Chondrocyte (in vitro differentiated cells): ENCODE results near the gene TPM4. TPM values are rescaled to one million over a fixed set of nuclear protein-coding genes. Genes with fewer than 3 reads are reported as not detected.

Experiments used
- DNase-seq: peaks from one replicate; pipeline ENCODE4 v3.0.0; 2021; ENCODE audit warnings: mixed read lengths, low spot score
- H3K27ac Mint-ChIP-seq: one replicate; pipeline ENCODE4 v1.8.0; 2021; ENCODE audit warnings: mild to moderate bottlenecking, moderate library complexity, mixed read lengths; ENCODE audit not compliant: unreplicated experiment
- H3K27me3 Mint-ChIP-seq: 2 replicates; pipeline ENCODE4 v1.8.0; 2021; ENCODE audit warnings: low read depth, mixed read lengths
- H3K36me3 Mint-ChIP-seq: 2 replicates; pipeline ENCODE4 v1.8.0; 2021; ENCODE audit warnings: low read depth, mixed read lengths
- H3K4me1 Mint-ChIP-seq: 2 replicates; pipeline ENCODE4 v1.8.0; 2021; ENCODE audit warnings: low read depth, mild to moderate bottlenecking, mixed read lengths
- H3K4me3 Mint-ChIP-seq: one replicate; pipeline ENCODE4 v1.8.0; 2021; ENCODE audit warnings: mild to moderate bottlenecking, moderate library complexity, mixed read lengths; ENCODE audit not compliant: unreplicated experiment
- H3K9me3 Mint-ChIP-seq: 2 replicates; pipeline ENCODE4 v1.8.0; 2021; ENCODE audit warnings: low read depth, mixed read lengths
- CTCF ChIP-seq: fragments of 200-600 bp; sonication (generic); IDR thresholded peaks from 2 replicates; pipeline ENCODE4 v1.5.0; 2021; ENCODE audit warnings: antibody characterized with exemption, mild to moderate bottlenecking, moderate library complexity
- total RNA-seq: library from RNA; stranded (reverse); gene quantifications from 3 replicates; pipeline ENCODE4 v1.2.1, GENCODE V29; 2021

Gene TPM4
- total RNA-seq, 1 donor from 2014 or later, result 1,175 TPM

- Mint-ChIP-seq H3K36me3 (no peaks in the 10 kb centered on the region), H3K27me3 (no peaks in the 10 kb centered on the region), H3K4me1 (peaks cover 25% of the 10 kb centered on the region), H3K27ac (no peak overlapping the region), H3K9me3 (no peaks in the 10 kb centered on the region), H3K4me3 (no peak overlapping the region)
- DNase-seq, result peak; percentile 69
- TF ChIP-seq CTCF, result no peak
Measured at GRCh38 chr19:16038196-16038695, 38.0 kb upstream of the TPM4 start.

- Mint-ChIP-seq H3K36me3 (no peaks in the 10 kb centered on the region), H3K9me3 (no peaks in the 10 kb centered on the region), H3K27ac (no peak overlapping the region), H3K4me1 (peaks cover 25% of the 10 kb centered on the region), H3K4me3 (no peak overlapping the region), H3K27me3 (no peaks in the 10 kb centered on the region)
- DNase-seq, result peak; percentile 75
- no peak for TF ChIP-seq CTCF
Measured at GRCh38 chr19:16039081-16039480, 37.2 kb upstream of the TPM4 start.

GRCh38 chr19:16039545-16039944, 36.8 kb upstream of the TPM4 start:
- Mint-ChIP-seq H3K36me3 (no peaks in the 10 kb centered on the region), H3K4me1 (peaks cover 25% of the 10 kb centered on the region), H3K27me3 (no peaks in the 10 kb centered on the region), H3K4me3 (no peak overlapping the region), H3K27ac (no peak overlapping the region), H3K9me3 (no peaks in the 10 kb centered on the region)
- TF ChIP-seq CTCF, result no peak
- DNase-seq, result peak; percentile 55

- Mint-ChIP-seq H3K9me3 (peaks cover 3% of the 10 kb centered on the region), H3K4me3 (no peak overlapping the region)
Measured at GRCh38 chr19:16040642-16041041, 35.7 kb upstream of the TPM4 start.

GRCh38 chr19:16041299-16041990, 34.9 kb upstream of the TPM4 start:
- no peaks in the 10 kb centered on the region for H3K36me3 Mint-ChIP-seq
- peaks cover 3% of the 10 kb centered on the region for H3K9me3 Mint-ChIP-seq
- H3K27ac Mint-ChIP-seq, result peak overlapping the region; percentile 74
- peak; percentile 93 for DNase-seq
- TF ChIP-seq CTCF, result peak; percentile 98
- peaks cover 25% of the 10 kb centered on the region for H3K4me1 Mint-ChIP-seq
- peak overlapping the region; percentile 52 for H3K4me3 Mint-ChIP-seq
- no peaks in the 10 kb centered on the region for H3K27me3 Mint-ChIP-seq

More at GRCh38 chr19:16040642-16041041, 35.7 kb upstream of the TPM4 start:
- no peaks in the 10 kb centered on the region for H3K36me3 Mint-ChIP-seq
- H3K4me1 Mint-ChIP-seq, result peaks cover 25% of the 10 kb centered on the region
- no peaks in the 10 kb centered on the region for H3K27me3 Mint-ChIP-seq
- H3K27ac Mint-ChIP-seq, result no peak overlapping the region
- DNase-seq, result no peak
- no peak for TF ChIP-seq CTCF
